ENCODE measurements around the gene EFHB.
"Not testable (repeated sequence)": the region's sequence is repeated elsewhere in the genome, so short reads cannot be mapped to it uniquely, and the experiment has no call there.

EFHB gene

GRCh38 chr3:19888428-19889152 lies 45.4 kb downstream of the EFHB start:
- Histone ChIP-seq H3K36me3 (ENCODE audit: control insufficient read depth in 2 of 2, insufficient read depth in 1 of 2, low read length in 2 of 2) (no peaks in the 10 kb centered on the region), H3K4me1 (ENCODE audit: control insufficient read depth, insufficient read depth, low read length) (peaks cover 11% of the 10 kb centered on the region), H3K4me3 (ENCODE audit: low read depth, low read length) (no peak overlapping the region), H3K9me3 (ENCODE audit: control insufficient read depth, insufficient read depth, low read depth, low read length) (no peaks in the 10 kb centered on the region), H3K27ac (ENCODE audit: extremely low read depth, low read depth, low read length) (peak overlapping the region; percentile 59)
- ChIA-PET CTCF (interaction anchor here (0.5 to 1.6 kb wide), 7 partner anchors 9 to 772 kb away, joined by 3 to 6 read pairs (median 3); partner anchors contain the start of gene KAT2B), POLR2A (no interaction called here)
- TF ChIP-seq ZNF529 (tag by site-specific recombination; IDR thresholded peaks at IDR 0.05; ENCODE audit: insufficient replicate concordance) = no peak

DNA sequence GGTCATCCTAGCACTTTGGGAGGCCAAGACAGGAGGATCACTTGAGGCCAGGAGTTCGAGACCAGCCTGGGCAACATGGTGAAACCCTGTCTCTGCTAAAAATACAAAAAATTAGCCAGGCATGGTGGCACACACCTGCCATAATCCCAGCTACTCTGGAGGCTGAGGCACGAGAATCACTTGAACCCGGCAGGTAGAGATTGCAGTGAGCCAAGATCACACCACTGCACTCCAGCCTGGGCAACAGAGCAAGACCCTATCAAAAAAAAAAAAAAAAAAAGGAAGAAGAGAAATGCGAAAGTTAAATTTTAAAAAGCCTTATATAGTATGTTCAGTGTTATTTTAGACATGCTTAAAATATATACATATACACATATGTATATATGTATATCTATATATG lies 46.9 kb downstream of the EFHB start:
- H3K27ac ChIP-seq (ENCODE audit: extremely low read depth, low read depth, low read length); POLR2A ChIA-PET; H3K4me3 ChIP-seq (ENCODE audit: low read depth, low read length); H3K36me3 ChIP-seq (ENCODE audit: control insufficient read depth in 2 of 2, insufficient read depth in 1 of 2, low read length in 2 of 2); H3K9me3 ChIP-seq (ENCODE audit: control insufficient read depth, insufficient read depth, low read depth, low read length): not testable (repeated sequence)
- peaks cover 11% of the 10 kb centered on the region for H3K4me1 ChIP-seq (ENCODE audit: control insufficient read depth, insufficient read depth, low read length)
- CTCF ChIA-PET = interaction anchor here (0.9 to 2.2 kb wide), 5 partner anchors 9 to 1040 kb away, joined by 3 to 7 read pairs (median 3); no protein-coding TSS in a partner anchor

DNA sequence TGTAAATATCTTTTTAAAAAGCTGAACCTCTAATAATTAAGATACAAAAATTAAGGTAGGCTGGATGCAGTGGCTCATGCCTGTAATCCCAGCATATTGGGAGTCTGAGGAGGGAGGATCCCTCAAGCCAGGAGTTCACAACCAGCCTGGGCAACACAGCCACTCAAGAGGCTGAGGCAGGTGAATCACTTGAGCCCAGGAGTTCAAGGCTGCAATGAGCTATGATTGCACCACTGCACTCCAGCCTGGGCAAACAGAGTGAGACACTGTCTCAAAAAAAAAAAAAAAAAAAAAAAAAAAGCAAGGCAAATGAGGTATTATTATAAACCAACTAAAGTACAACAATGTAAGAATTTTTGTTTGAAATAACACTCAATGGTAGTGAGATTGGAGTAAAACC lies 47.6 kb downstream of the EFHB start:
- POLR2A ChIA-PET = no interaction called here
- no peak for TF ChIP-seq GLI4 (tag by site-specific recombination; IDR thresholded peaks at IDR 0.05)
- no peak for TF ChIP-seq ZNF175 (tag by site-specific recombination; IDR thresholded peaks at IDR 0.05)
- TF ChIP-seq ZNF266 (tag by site-specific recombination; IDR thresholded peaks at IDR 0.05; ENCODE audit: low read depth) = no peak
- no peak for TF ChIP-seq PRDM2 (tag by site-specific recombination; IDR thresholded peaks at IDR 0.05; ENCODE audit: borderline replicate concordance)
- TF ChIP-seq ZNF707 (tag by site-specific recombination; IDR thresholded peaks at IDR 0.05) = no peak
- TF ChIP-seq CTCF (tag by site-specific recombination; IDR thresholded peaks at IDR 0.05) = no peak
- no peak for TF ChIP-seq ZNF10 (tag by site-specific recombination; IDR thresholded peaks at IDR 0.05)
- TF ChIP-seq ZNF692 (tag by site-specific recombination; IDR thresholded peaks at IDR 0.05) = no peak
- no peak for TF ChIP-seq TSHZ1 (tag by site-specific recombination; IDR thresholded peaks at IDR 0.05; ENCODE audit: borderline replicate concordance)
- no peak for TF ChIP-seq ZNF239 (tag by site-specific recombination; IDR thresholded peaks at IDR 0.05)
- no peak for TF ChIP-seq ZNF776 (tag by site-specific recombination; IDR thresholded peaks at IDR 0.05; ENCODE audit: borderline replicate concordance)
- no peak for TF ChIP-seq ZSCAN5A (tag by site-specific recombination; IDR thresholded peaks at IDR 0.05)

More for the DNA sequence above, 47.6 kb downstream of the EFHB start:
- CTCF ChIA-PET = interaction anchor here (0.7 to 2.2 kb wide), 8 partner anchors 9 to 1039 kb away, joined by 3 to 7 read pairs (median 4); no protein-coding TSS in a partner anchor
- Histone ChIP-seq H3K36me3 (ENCODE audit: control insufficient read depth in 2 of 2, insufficient read depth in 1 of 2, low read length in 2 of 2) (no peaks in the 10 kb centered on the region), H3K9me3 (ENCODE audit: control insufficient read depth, insufficient read depth, low read depth, low read length) (no peaks in the 10 kb centered on the region), H3K4me3 (ENCODE audit: low read depth, low read length) (no peak overlapping the region), H3K4me1 (ENCODE audit: control insufficient read depth, insufficient read depth, low read length) (peaks cover 11% of the 10 kb centered on the region), H3K27ac (ENCODE audit: extremely low read depth, low read depth, low read length) (no peak overlapping the region)

Measured in HEK293 (cell line).